Calu3 (cell line): ENCODE measurements around the gene DDX17. TPM values are rescaled to one million over a fixed set of nuclear protein-coding genes. Genes with fewer than 3 reads are reported as not detected.
A peak's percentile ranks its signal among the peaks of the same experiment; 100 is the strongest.

ENCODE experiments used
- BruUV-seq: library from RNA; stranded (reverse); fragments of 400-500 nt; replicated peaks from 2 replicates; lab custom pipeline; 2021; lab: Mats Ljungman, UMichigan
- CTCF ChIA-PET: fragments of 300-600 bp; sonication (Branson Sonifier 250); formaldehyde crosslinking; loops from one replicate; lab custom pipeline; 2022; ENCODE audit warnings: antibody characterized with exemption; lab: Charles Lee
- DNase-seq: peaks from one replicate; pipeline ENCODE4 v3.0.0; 2022
- H3K27ac Mint-ChIP-seq: one replicate; pipeline ENCODE4 v1.8.0; 2022; ENCODE audit warnings: mixed read lengths; ENCODE audit not compliant: unreplicated experiment
- H3K27me3 Mint-ChIP-seq: one replicate; pipeline ENCODE4 v1.8.0; 2022; ENCODE audit warnings: mixed read lengths; ENCODE audit not compliant: unreplicated experiment
- H3K36me3 Mint-ChIP-seq: one replicate; pipeline ENCODE4 v1.8.0; 2022; ENCODE audit warnings: mild to moderate bottlenecking, moderate library complexity, mixed read lengths; ENCODE audit not compliant: insufficient read depth, unreplicated experiment
- H3K4me1 Mint-ChIP-seq: one replicate; pipeline ENCODE4 v1.8.0; 2022; ENCODE audit warnings: mild to moderate bottlenecking, low read depth, mixed read lengths; ENCODE audit not compliant: unreplicated experiment
- H3K4me3 Mint-ChIP-seq: one replicate; pipeline ENCODE4 v1.8.0; 2022; ENCODE audit warnings: mild to moderate bottlenecking, low read depth, moderate library complexity, mixed read lengths; ENCODE audit not compliant: unreplicated experiment
- H3K9me3 Mint-ChIP-seq: one replicate; pipeline ENCODE4 v1.8.0; 2022; ENCODE audit warnings: low read depth, mixed read lengths; ENCODE audit not compliant: unreplicated experiment
- intact Hi-C: fragments of 100-400 bp; cut with micrococcal nuclease; formaldehyde crosslinking; loops from one replicate; pipeline ENCODE4 v1.10.0; 2022; ENCODE audit not compliant: unreplicated experiment
- total RNA-seq: library from RNA; stranded (reverse); gene quantifications from 2 replicates; pipeline ENCODE4 v1.2.3, GENCODE V29; 2022
- TF ChIP-seq, protein P1 (sequence below): fragments of 200-600 bp; IDR thresholded peaks from one replicate; pipeline ENCODE4 v1.8.0; 2022; ENCODE audit warnings: antibody characterized with exemption; ENCODE audit not compliant: unreplicated experiment

Gene DDX17
- total RNA-seq, 1 experiment from 2014 or later = 342 TPM

DNA sequence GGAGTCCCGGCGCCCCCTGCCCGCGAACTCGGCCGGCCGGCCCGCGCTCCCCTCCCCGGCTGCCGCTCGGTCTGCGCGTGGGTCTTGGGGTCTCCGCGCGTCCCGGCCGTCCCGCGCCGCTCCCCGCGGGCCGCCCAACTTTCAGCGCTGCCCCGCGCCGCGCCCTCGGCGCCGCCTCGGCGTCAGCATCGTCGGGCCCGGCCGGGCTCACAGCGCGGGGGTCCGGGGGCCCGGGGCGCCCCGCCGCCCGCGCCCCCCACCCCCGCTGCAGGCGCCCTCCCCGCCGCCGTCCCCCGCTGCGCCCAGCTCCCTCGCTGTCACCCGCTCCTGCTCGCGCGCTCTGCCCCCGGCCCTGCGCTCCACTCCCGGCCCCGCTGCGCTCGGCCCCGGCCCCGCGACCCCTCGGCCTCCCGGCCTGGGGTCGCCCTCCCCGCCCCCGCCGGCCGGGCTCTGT lies 51.0 kb downstream of the DDX17 start, which contains the start of gene KCNJ4:
KCNJ4 (minus strand) TSS at position 124 of the 454 bp plus-strand sequence. CDS start 27,067 bp downstream, outside the sequence.
- Mint-ChIP-seq H3K36me3 (peaks cover 8% of the 10 kb centered on the region), H3K9me3 (no peaks in the 10 kb centered on the region), H3K4me3 (peak within 1 kb of the TSS; percentile 37), H3K27ac (no peak within 1 kb of the TSS), H3K4me1 (peaks cover 10% of the 10 kb centered on the region), H3K27me3 (peaks cover 97% of the 10 kb centered on the region)
- intact Hi-C loops = no loop called here
- TF ChIP-seq, protein P1, sequence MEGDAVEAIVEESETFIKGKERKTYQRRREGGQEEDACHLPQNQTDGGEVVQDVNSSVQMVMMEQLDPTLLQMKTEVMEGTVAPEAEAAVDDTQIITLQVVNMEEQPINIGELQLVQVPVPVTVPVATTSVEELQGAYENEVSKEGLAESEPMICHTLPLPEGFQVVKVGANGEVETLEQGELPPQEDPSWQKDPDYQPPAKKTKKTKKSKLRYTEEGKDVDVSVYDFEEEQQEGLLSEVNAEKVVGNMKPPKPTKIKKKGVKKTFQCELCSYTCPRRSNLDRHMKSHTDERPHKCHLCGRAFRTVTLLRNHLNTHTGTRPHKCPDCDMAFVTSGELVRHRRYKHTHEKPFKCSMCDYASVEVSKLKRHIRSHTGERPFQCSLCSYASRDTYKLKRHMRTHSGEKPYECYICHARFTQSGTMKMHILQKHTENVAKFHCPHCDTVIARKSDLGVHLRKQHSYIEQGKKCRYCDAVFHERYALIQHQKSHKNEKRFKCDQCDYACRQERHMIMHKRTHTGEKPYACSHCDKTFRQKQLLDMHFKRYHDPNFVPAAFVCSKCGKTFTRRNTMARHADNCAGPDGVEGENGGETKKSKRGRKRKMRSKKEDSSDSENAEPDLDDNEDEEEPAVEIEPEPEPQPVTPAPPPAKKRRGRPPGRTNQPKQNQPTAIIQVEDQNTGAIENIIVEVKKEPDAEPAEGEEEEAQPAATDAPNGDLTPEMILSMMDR = no peak
- BruUV-seq = no TSS peak
- CTCF ChIA-PET = no interaction called here
- DNase-seq = no peak

DNA sequence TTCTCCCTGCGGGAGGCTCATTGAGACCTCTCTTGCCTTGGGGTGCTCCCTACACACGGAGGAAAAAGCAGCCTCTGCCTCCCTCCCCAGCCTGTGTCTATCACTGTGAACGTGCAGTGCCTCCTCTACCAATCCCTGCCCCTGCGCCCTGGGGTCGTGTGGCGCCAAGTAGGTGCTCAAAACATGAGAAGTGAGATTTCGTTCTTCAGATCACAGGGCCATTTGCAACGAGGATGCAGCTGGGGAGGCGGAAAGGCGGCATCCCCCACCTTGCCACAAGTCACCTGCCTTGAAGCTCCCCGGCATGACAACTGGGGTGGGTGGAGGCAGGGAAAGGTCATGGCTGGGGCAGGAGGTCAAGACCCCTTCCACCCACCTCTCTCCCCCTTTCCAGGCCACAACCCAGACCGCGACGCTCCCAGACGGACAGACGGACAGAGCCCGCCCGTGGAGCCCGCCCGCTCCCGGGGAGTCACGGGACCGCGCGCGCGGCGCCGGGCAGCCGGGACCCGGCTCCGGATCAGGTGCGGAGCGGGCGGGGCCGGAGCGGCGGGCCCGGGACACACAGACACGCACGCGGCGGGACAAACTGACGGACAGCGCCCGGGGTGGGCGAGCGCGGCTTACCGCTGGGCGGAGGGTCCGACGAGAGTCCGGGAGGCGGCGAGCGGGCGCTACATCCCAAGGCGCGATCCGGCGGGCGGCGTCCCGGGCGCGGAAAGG lies 51.6 kb downstream of the DDX17 start:
- peak overlapping the region; percentile 37 for H3K4me3 Mint-ChIP-seq
- H3K27me3 Mint-ChIP-seq = peaks cover 97% of the 10 kb centered on the region
- H3K36me3 Mint-ChIP-seq = peaks cover 8% of the 10 kb centered on the region
- intact Hi-C loops = no loop called here
- H3K4me1 Mint-ChIP-seq = peaks cover 8% of the 10 kb centered on the region
- H3K27ac Mint-ChIP-seq = no peak overlapping the region
- TF ChIP-seq, protein P1 = no peak
- CTCF ChIA-PET = no interaction called here
- peak; percentile 17 for DNase-seq
- H3K9me3 Mint-ChIP-seq = no peaks in the 10 kb centered on the region
- BruUV-seq = no TSS peak

DNA sequence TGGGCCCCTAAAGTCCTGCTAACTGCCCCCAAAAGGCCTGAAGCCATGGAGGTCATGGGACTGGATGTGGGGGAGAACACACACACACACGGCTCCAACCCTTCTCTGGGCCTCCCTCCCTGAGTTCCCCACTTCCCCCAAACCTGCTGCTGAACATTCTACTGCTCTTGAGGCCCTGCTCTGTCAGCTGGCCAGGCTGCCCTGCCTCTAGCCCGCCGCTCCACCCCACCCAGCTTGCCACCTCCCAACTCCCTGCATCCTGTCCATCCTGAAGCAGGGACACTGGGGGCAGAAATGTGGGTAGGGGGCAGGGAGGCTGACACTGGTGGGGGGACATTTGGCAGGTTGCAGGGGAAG lies 52.1 kb downstream of the DDX17 start:
- CTCF ChIA-PET = interaction anchor here (0.6 kb wide), 1 partner anchor 14 kb away, joined by 3 read pairs; no protein-coding TSS in a partner anchor

DNA sequence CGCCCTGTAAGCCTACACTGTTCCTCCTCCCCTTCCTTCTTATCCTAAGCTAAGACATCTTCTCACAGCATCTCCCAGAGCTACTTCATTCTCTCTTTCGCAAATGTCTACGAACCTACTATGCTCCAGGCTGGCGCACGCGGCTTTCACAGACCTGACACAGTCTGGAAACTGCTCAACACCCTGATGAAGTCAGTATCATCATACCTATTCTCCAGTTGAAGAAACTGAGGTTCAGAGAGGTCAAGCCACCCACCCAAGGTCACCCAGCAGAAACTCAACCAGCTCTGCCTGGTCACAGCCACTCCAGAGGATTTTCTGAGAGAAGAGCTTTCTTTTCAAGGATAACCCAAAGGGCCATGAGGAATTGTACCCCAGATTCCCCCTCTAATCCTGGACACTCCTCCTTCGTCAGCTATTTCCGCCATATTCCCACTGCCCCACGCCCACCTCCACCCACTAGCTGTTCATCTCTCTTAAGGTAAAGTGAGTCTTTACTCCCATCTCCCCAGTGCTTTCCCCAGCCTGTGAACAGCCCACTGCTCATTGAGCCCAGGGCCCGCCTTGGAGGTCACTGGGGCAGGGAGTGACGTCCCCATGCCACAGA lies 52.9 kb downstream of the DDX17 start:
- no TSS peak for BruUV-seq
- TF ChIP-seq, protein P1 = no peak
- no peaks in the 10 kb centered on the region for H3K9me3 Mint-ChIP-seq
- peaks cover 8% of the 10 kb centered on the region for H3K4me1 Mint-ChIP-seq
- H3K4me3 Mint-ChIP-seq = no peak overlapping the region
- no peak overlapping the region for H3K27ac Mint-ChIP-seq
- no peak for DNase-seq
- peaks cover 96% of the 10 kb centered on the region for H3K27me3 Mint-ChIP-seq
- H3K36me3 Mint-ChIP-seq = peaks cover 8% of the 10 kb centered on the region
- CTCF ChIA-PET = no interaction called here
- intact Hi-C loops = no loop called here

More for the DNA sequence above, 52.1 kb downstream of the DDX17 start:
- Mint-ChIP-seq H3K27me3 (peaks cover 97% of the 10 kb centered on the region), H3K36me3 (peaks cover 8% of the 10 kb centered on the region), H3K4me3 (peak overlapping the region; percentile 37), H3K27ac (no peak overlapping the region), H3K9me3 (no peaks in the 10 kb centered on the region), H3K4me1 (peaks cover 8% of the 10 kb centered on the region)
- TF ChIP-seq, protein P1 = no peak
- no TSS peak for BruUV-seq
- no peak for DNase-seq
- intact Hi-C loops = no loop called here
